BJ (cell line): Measurements from ENCODE around the gene ATP6V1B1. TPM values are rescaled to one million over a fixed set of nuclear protein-coding genes. Genes with fewer than 3 reads are reported as not detected.
A peak's percentile ranks its signal among the peaks of the same experiment; 100 is the strongest.
"Not testable (repeated sequence)": the region's sequence is repeated elsewhere in the genome, so short reads cannot be mapped to it uniquely, and the experiment has no call there.

ENCODE experiments used
- CTCF ChIA-PET: fragments of 350-600 bp; formaldehyde crosslinking; extraction: SDS; loops from one replicate; lab custom pipeline; 2021; ENCODE audit warnings: antibody characterized with exemption, inconsistent platforms; lab: Yijun Ruan, JAX
- POLR2A ChIA-PET: fragments of 300-600 bp; sonication (Branson Sonifier 250); formaldehyde crosslinking; extraction: SDS; loops from one replicate; lab custom pipeline; 2021; ENCODE audit warnings: antibody characterized with exemption; lab: Charles Lee
- DNase-seq: peaks from one replicate; pipeline ENCODE4 v3.0.0-alpha.2; 2011; ENCODE audit warnings: low read depth
- H3K27me3 ChIP-seq: 2 replicates; pipeline ENCODE4 v1.6.0; 2011; ENCODE audit warnings: low read length; ENCODE audit not compliant: control insufficient read depth, insufficient read depth
- H3K36me3 ChIP-seq: 2 replicates; pipeline ENCODE4 v1.5.1; 2011; ENCODE audit warnings: low read length; ENCODE audit not compliant: control insufficient read depth, insufficient read depth
- H3K4me3 ChIP-seq: 2 replicates; pipeline ENCODE4 v1.5.1; 2011; ENCODE audit warnings: low read depth, mild to moderate bottlenecking, control low read depth, low read length
- CTCF ChIP-seq: IDR thresholded peaks from 2 replicates; pipeline ENCODE4 v1.5.1; 2011; ENCODE audit warnings: low read depth, mild to moderate bottlenecking, control low read depth, inconsistent platforms, low read length, moderate library complexity; ENCODE audit not compliant: insufficient read depth
- polyA plus RNA-seq: library from polyadenylated mRNA; depleted of rRNA; stranded (reverse); fragments of >200 nt; gene quantifications from 2 replicates; pipeline ENCODE4 v1.2.3, GENCODE V29; 2011

ATP6V1B1 gene
- polyA plus RNA-seq, 1 experiment = 1.3 TPM

GRCh38 chr2:70992945-70993853 is 57.5 kb downstream of the ATP6V1B1 start:
- ChIA-PET POLR2A (no interaction called here), CTCF (interaction anchor here (1.0 to 2.7 kb wide), 3 partner anchors 9 to 108 kb away, joined by 3 to 12 read pairs (median 12); no protein-coding TSS in a partner anchor)
- no peaks in the 10 kb centered on the region for H3K27me3 ChIP-seq
- H3K36me3 ChIP-seq = peaks cover 14% of the 10 kb centered on the region
- TF ChIP-seq CTCF = no peak
- peak overlapping the region; percentile 85 for H3K4me3 ChIP-seq
- DNase-seq = no peak

- ChIA-PET CTCF (interaction anchor here (2.6 kb wide), 1 partner anchor 11 kb away, joined by 12 read pairs; no protein-coding TSS in a partner anchor), POLR2A (no interaction called here)
- no peak for TF ChIP-seq CTCF
- Histone ChIP-seq H3K36me3 (peaks cover 6% of the 10 kb centered on the region), H3K27me3 (no peaks in the 10 kb centered on the region), H3K4me3 (peak overlapping the region; percentile 85)
- DNase-seq = no peak
These were observed 58.5 kb downstream of the ATP6V1B1 start for GRCh38 chr2:70994009-70994698.

- peak; percentile 65 for TF ChIP-seq CTCF
- CTCF ChIA-PET = interaction anchor here (2.6 kb wide), 1 partner anchor 11 kb away, joined by 12 read pairs; no protein-coding TSS in a partner anchor
- DNase-seq = peak; percentile 19
- POLR2A ChIA-PET = no interaction called here
- Histone ChIP-seq H3K4me3 (peak within 1 kb of the TSS; percentile 85), H3K36me3 (peaks cover 6% of the 10 kb centered on the region), H3K27me3 (no peaks in the 10 kb centered on the region)
These were observed 59.2 kb downstream of the ATP6V1B1 start, which contains the start of gene TEX261 for GRCh38 chr2:70994699-70995425. Gene TEX261 (minus strand): TSS chr2:70994873. CDS start chr2:70994757, 116 bp downstream.

- POLR2A ChIA-PET = no interaction called here
- no peak for DNase-seq
- Histone ChIP-seq H3K4me3 (peak overlapping the region; percentile 85), H3K27me3 (no peaks in the 10 kb centered on the region), H3K36me3 (peaks cover 5% of the 10 kb centered on the region)
- CTCF ChIA-PET = no interaction called here
- TF ChIP-seq CTCF = peak; percentile 52
These were observed 59.7 kb downstream of the ATP6V1B1 start for GRCh38 chr2:70995426-70995729.

DNA sequence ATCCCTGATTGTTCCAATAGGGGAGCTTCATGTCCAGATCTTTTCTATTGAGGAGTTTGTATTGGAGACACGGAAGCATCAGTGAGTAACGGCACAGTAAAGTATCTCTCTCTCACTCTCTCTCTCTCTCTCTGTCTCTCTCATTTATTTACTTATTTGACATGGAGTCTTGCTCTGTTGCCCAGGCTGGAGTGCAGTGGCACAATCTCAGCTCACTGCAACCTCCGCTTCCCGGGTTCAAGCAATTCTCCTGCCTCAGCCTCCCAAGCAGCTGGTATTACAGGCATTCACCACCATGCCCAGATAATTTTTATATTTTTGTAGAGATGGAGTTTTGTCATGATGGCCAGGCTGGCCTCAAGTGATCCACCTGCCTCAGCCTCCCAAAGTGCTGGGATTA is 63.2 kb downstream of the ATP6V1B1 start:
- H3K36me3 ChIP-seq, H3K4me3 ChIP-seq, CTCF ChIA-PET, DNase-seq, H3K27me3 ChIP-seq, POLR2A ChIA-PET: not testable (repeated sequence)
